ENCODE measurements around the gene SLC7A8.
"Not testable (repeated sequence)": the region's sequence is repeated elsewhere in the genome, so short reads cannot be mapped to it uniquely, and the experiment has no call there.

SLC7A8 gene

DNA sequence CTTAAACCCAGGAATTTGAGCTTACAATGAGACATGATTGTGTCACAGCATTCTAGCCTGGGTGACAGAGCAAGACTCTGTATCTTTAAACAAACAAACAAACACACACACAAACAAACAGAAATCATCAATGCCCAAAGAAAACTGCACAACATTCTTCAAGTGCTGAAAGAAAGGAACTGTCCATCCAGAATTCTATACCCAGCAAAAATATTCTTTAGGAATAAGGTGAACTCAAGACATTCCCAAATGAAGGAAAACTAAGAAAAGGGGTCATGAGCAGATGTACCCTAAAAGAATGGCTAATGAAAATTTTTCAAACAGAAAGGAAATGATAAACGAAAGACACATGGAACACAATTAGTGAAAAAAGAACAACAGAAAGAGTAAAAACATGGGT is 32.0 kb upstream of the SLC7A8 start:
- TF ChIP-seq, protein P1, sequence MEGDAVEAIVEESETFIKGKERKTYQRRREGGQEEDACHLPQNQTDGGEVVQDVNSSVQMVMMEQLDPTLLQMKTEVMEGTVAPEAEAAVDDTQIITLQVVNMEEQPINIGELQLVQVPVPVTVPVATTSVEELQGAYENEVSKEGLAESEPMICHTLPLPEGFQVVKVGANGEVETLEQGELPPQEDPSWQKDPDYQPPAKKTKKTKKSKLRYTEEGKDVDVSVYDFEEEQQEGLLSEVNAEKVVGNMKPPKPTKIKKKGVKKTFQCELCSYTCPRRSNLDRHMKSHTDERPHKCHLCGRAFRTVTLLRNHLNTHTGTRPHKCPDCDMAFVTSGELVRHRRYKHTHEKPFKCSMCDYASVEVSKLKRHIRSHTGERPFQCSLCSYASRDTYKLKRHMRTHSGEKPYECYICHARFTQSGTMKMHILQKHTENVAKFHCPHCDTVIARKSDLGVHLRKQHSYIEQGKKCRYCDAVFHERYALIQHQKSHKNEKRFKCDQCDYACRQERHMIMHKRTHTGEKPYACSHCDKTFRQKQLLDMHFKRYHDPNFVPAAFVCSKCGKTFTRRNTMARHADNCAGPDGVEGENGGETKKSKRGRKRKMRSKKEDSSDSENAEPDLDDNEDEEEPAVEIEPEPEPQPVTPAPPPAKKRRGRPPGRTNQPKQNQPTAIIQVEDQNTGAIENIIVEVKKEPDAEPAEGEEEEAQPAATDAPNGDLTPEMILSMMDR (IDR thresholded peaks at IDR 0.05; ENCODE audit: borderline replicate concordance, control extremely low read depth, extremely low read depth, insufficient read depth, missing control alignments), result no peak

DNA sequence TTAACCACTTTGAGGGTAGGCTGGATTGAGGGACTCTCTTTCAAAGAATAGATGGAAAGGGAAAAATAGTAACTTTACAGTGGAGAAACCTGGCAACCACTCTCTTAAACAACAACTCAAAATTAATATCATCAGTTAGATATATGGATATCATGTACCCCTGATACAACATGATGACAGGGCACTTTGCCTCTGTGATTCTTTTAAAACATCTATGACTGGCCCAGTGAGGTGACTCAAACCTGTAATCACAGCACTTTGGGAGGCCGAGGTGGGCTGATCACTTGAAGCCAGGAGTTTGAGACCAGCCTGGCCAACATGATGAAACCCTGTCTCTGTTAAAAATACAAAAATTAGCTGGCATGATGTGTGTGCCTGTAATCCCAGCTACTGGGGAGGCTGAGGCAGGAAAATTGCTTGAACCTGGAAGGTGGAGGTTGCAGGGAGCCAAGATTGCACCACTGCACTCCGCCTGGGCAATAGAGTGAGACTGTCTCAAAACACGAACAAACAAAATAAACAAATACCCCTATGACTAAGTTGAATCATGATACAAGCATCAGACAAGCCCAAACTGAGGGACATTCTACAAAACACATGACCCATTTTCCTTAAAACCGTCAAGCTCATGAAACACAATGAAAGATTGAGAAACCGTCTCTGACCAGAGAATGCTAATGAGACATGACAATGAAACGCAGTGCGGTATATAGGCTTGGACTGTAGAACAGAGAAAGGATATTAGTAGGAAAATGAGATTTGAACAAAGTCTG is 26.4 kb upstream of the SLC7A8 start:
- no peak for DNase-seq (ENCODE audit: low spot score)
- TF ChIP-seq, protein P1 (IDR thresholded peaks at IDR 0.05; ENCODE audit: borderline replicate concordance, control extremely low read depth, extremely low read depth, insufficient read depth, missing control alignments), result no peak
- in situ Hi-C loops (cut with MboI; ENCODE audit: low sequenced_read_pairs, unreplicated experiment), result no loop called here

More for the DNA sequence above, 32.0 kb upstream of the SLC7A8 start:
- DNase-seq (ENCODE audit: low spot score), result no peak
- in situ Hi-C loops (cut with MboI; ENCODE audit: low sequenced_read_pairs, unreplicated experiment), result no loop called here

DNA sequence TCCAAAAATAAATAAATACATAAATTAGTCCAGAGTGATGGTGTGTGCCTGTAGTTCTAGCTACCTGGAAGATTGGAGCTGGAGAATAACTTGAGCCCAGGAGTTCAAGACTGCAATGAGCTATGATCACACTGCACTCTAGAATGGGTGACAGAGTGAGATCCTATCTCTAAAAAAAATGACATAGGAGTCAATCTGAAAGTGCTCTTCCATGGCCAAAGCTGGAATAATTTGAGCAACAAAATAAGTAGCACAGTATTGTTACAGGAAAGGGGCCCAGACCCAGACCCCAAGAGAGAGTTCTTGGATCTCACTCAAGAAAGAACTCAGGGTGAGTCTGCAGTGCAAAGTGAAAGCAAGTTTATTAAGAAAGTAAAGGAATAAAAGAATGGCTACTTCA is 24.9 kb upstream of the SLC7A8 start:
- in situ Hi-C loops (cut with MboI; ENCODE audit: low sequenced_read_pairs, unreplicated experiment), result no loop called here
- TF ChIP-seq, protein P1 (IDR thresholded peaks at IDR 0.05; ENCODE audit: borderline replicate concordance, control extremely low read depth, extremely low read depth, insufficient read depth, missing control alignments), result no peak
- DNase-seq (ENCODE audit: low spot score), result no peak

DNA sequence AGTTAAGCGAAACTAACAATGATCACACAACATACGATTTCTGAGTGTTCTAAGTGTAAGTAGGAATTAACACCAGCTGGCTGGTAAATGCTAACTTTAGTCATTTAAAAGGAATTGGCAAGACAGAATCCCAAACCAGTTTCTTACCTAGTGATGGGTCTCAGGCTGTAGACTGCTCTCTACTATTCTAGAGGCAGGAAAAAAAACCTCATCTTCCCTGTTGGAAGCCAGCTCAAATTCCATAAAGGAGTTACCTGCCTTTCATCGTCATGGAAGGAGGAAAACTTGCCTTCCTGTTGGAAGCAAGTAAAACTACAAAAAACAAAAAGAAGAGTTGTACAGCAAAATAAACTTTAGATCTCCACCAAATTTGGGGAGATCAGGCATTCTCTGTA is 23.7 kb upstream of the SLC7A8 start:
- in situ Hi-C loops (cut with MboI; ENCODE audit: low sequenced_read_pairs, unreplicated experiment), result no loop called here
- DNase-seq (ENCODE audit: low spot score), result no peak
- TF ChIP-seq, protein P1 (IDR thresholded peaks at IDR 0.05; ENCODE audit: borderline replicate concordance, control extremely low read depth, extremely low read depth, insufficient read depth, missing control alignments), result no peak

DNA sequence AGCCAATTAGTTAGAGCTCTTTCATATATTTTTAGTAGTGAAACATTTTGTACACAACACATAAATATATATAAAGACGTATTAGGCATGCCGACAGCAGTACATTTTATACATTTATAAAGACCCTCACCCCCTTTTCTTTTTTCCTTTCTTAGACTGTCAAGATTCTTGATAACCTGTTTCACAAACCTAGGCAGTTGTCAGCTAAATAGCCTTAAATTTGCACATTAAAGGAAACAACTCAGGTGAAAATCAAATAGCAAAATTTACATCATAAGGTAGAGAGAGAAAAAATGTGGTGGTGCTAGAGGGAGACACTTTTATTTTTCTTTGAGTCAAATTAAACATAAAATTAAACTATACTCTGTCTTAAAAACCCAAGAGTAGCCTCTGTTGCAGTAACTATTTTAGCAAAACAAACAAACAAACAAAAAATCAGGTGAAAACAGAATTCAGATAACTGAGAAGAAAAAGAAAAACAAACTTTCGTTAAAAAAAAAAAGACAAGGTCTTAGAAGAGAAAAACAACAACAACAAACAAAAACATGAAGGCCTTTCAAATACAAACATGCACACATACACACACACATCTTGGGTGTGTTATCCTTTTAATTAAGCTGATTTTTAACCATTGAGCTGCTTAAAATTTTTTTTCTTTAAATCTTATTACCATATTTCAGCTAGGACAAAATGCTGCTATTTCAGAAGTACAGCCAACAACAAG is 23.1 kb upstream of the SLC7A8 start:
- TF ChIP-seq, protein P1 (IDR thresholded peaks at IDR 0.05; ENCODE audit: borderline replicate concordance, control extremely low read depth, extremely low read depth, insufficient read depth, missing control alignments), result no peak
- DNase-seq (ENCODE audit: low spot score), result no peak
- in situ Hi-C loops (cut with MboI; ENCODE audit: low sequenced_read_pairs, unreplicated experiment), result no loop called here

DNA sequence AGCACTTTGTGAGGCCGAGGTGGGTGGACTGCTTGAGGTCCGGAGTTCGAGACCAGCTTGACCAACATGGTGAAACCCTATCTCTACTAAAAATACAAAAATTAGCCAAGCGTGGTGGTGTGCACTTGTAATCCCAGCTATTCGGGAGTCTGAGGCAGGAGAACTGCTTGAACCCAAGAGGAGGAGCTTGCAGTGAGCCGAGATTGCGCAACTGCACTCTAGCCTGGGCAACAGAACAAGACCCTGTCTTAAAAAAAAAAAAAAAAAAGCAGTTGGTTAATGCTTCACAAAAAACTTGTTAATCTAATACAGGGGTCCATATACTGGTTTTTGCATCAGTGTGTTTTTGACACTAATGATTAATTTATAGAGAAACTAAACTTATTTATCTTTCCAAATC is 18.5 kb upstream of the SLC7A8 start:
- TF ChIP-seq, protein P1 (IDR thresholded peaks at IDR 0.05; ENCODE audit: borderline replicate concordance, control extremely low read depth, extremely low read depth, insufficient read depth, missing control alignments), result no peak
- DNase-seq (ENCODE audit: low spot score), result no peak
- in situ Hi-C loops (cut with MboI; ENCODE audit: low sequenced_read_pairs, unreplicated experiment), result no loop called here

DNA sequence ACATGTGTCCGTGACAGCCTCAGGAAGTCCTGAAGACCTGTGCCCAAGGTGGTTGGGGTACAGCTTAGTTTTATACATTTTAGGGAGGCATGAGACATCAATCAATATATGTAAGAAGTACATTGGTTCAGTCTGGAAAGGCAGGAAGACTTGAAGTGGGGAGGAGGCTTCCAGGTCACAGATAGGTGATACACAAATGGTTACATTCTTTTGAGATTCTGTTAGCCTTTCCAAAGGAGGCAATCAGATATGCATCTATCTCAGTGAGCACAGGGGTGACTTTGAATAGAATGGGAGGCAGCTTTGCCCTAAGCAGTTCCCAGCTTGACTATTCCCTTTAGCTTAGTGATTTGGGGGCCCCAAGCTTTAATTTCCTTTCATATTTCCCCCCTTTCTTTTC is 15.7 kb upstream of the SLC7A8 start:
- in situ Hi-C loops (cut with MboI; ENCODE audit: low sequenced_read_pairs, unreplicated experiment); DNase-seq (ENCODE audit: low spot score): not testable (repeated sequence)

DNA sequence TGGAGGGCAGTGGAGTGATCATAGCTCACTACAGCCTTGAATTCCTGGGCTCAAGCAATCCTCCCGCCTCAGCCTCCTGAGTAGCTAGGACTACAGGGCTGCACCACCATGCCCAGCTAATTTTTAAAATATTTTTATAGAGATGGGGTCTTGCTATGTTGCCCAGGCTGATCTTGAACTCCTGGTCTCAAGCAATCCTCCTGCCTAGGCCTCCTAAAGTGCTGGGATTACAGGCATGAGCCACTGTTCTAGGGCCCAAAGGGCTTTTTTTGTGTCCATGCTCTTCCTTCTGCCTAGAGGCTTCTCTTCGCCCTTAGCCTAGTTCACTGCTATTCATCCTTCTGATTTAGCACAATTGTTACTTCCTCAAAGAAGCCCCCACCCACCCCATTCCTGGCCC is 13.0 kb upstream of the SLC7A8 start:
- in situ Hi-C loops (cut with MboI; ENCODE audit: low sequenced_read_pairs, unreplicated experiment); DNase-seq (ENCODE audit: low spot score): not testable (repeated sequence)

Measured in GM13976 (cell line).